Measurements from ENCODE around the gene SEMA4D. TPM values are rescaled to one million over a fixed set of nuclear protein-coding genes. Genes with fewer than 3 reads are reported as not detected.
A peak's percentile ranks its signal among the peaks of the same experiment; 100 is the strongest.

SEMA4D gene
- total and polyA plus RNA-seq, 9 of the 15 experiments (the other 6 are each of a cell fraction or from before 2014, with no cell fraction given) = 0.38 to 5.1 (median 1.8) TPM

DNA sequence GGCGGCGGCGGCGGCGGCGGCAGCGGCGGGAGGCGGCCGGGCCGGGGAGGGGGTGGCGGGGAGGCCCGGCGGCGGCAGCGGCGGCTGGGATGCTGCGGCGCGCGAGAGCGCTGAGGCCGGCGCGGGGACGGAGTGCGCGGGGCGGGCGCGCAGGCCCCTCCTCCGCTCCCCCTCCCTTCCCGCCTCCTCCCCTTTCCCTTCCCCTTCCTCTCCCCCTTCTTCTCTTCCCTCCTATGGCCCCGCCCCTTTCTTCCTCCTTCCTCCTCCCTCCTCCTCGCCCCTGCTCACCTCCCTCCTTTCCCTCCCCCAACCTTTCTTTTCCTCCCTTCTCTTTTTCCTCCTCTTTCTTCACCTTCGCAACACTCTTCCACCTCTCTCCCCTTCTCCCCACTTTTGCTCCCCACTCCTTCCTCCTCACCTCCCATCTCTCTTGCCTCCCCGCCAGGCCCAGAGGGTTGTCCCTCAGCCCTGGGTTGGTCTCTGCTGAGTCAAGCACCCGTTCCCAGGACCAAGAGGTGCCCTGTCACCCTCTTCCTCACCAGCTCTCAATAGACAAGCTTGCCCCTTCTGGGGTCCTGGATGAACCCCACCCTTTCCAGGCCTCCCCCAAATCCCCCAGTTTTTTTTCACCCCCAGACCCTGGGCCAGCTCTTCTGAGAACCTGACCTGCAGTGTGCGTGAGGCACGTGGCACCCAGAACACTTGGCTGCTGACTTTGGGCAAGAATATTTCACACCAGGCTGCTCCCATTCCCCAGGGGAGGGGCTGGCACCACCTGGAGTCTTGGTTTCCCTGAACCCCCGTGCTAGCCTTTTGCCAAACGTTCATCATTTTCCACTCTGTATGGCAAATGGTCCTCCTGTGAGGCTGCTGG is at the start of gene SEMA4D (continued):
- TF ChIP-seq, protein P1, sequence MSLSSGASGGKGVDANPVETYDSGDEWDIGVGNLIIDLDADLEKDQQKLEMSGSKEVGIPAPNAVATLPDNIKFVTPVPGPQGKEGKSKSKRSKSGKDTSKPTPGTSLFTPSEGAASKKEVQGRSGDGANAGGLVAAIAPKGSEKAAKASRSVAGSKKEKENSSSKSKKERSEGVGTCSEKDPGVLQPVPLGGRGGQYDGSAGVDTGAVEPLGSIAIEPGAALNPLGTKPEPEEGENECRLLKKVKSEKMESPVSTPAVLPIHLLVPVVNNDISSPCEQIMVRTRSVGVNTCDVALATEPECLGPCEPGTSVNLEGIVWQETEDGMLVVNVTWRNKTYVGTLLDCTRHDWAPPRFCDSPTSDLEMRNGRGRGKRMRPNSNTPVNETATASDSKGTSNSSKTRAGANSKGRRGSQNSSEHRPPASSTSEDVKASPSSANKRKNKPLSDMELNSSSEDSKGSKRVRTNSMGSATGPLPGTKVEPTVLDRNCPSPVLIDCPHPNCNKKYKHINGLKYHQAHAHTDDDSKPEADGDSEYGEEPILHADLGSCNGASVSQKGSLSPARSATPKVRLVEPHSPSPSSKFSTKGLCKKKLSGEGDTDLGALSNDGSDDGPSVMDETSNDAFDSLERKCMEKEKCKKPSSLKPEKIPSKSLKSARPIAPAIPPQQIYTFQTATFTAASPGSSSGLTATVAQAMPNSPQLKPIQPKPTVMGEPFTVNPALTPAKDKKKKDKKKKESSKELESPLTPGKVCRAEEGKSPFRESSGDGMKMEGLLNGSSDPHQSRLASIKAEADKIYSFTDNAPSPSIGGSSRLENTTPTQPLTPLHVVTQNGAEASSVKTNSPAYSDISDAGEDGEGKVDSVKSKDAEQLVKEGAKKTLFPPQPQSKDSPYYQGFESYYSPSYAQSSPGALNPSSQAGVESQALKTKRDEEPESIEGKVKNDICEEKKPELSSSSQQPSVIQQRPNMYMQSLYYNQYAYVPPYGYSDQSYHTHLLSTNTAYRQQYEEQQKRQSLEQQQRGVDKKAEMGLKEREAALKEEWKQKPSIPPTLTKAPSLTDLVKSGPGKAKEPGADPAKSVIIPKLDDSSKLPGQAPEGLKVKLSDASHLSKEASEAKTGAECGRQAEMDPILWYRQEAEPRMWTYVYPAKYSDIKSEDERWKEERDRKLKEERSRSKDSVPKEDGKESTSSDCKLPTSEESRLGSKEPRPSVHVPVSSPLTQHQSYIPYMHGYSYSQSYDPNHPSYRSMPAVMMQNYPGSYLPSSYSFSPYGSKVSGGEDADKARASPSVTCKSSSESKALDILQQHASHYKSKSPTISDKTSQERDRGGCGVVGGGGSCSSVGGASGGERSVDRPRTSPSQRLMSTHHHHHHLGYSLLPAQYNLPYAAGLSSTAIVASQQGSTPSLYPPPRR (CRISPR knock-in tag; IDR thresholded peaks at IDR 0.05; ENCODE audit: borderline replicate concordance) = no peak
- 0 out of 4 replicates have a peak, but pooled peaks of 1 of the 2 experiments have one; percentile 25 for TF ChIP-seq HDAC1 (IDR thresholded peaks at IDR 0.05)
- TF ChIP-seq HLTF (IDR thresholded peaks at IDR 0.05) = no peak

DNA sequence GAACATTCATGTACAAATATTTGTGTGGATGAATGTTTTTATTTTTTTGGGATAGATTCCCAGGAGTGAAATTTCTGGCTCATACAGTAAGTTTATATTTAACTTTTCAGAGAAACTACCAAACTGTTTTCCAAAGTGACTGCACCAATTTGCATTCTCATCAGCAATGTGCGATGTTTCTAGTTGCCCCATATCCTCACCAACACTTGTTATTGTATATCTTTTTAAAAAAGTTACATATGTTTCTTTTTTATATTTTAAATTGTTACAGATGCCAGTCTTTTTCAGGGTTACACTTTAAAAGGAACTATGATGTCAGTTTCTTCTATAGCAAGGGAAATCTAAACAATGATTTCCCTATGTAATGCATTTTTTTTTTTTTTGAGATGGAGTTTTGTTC is 49.1 kb upstream of the SEMA4D start:
- H3K9me3 ChIP-seq (replicated peaks; ENCODE audit: control insufficient read depth, insufficient read depth, low read depth, low read length) = no peaks in the 10 kb centered on the region
- WGBS (ENCODE audit: insufficient coverage, low coverage, missing lambda C conversion rate) = 0% methylated on average over 1 of the region's 1 CpG
- no peak for FAIRE-seq
- no peaks in the 10 kb centered on the region for H3K36me3 ChIP-seq (ENCODE audit: control insufficient read depth, insufficient read depth, low read length)
- intact Hi-C loops (cut with micrococcal nuclease) (loop anchor here (5.0 kb wide), 1 partner anchor 120 kb away; no protein-coding TSS in a partner anchor), in situ Hi-C loops (cut with MboI) (no loop called here)
- no peaks in the 10 kb centered on the region for H4K20me1 ChIP-seq (replicated peaks; ENCODE audit: control insufficient read depth, insufficient read depth, low read length)
- TF ChIP-seq SIN3A (IDR thresholded peaks at IDR 0.05; ENCODE audit: borderline replicate concordance in 2 of 2, control insufficient read depth in 1 of 2, low read depth in 2 of 2, low read length in 2 of 2) = no peak
- no peak for TF ChIP-seq GATAD2B (IDR thresholded peaks at IDR 0.05; ENCODE audit: borderline replicate concordance)
- TF ChIP-seq ELF4 (CRISPR knock-in tag; IDR thresholded peaks at IDR 0.05) = no peak
- TF ChIP-seq NR4A1 (CRISPR knock-in tag; IDR thresholded peaks at IDR 0.05) = no peak
- no peak for TF ChIP-seq NR4A1 (tag; IDR thresholded peaks at IDR 0.05)
- TF ChIP-seq PCBP2 (IDR thresholded peaks at IDR 0.05; ENCODE audit: low read depth, low read length, poor library complexity, severe bottlenecking) = no peak
- TF ChIP-seq ZBTB17 (CRISPR knock-in tag; IDR thresholded peaks at IDR 0.05) = no peak
- TF ChIP-seq XRCC3 (IDR thresholded peaks at IDR 0.05) = no peak
- no peak for TF ChIP-seq ATF1 (CRISPR knock-in tag; IDR thresholded peaks at IDR 0.05)
- TF ChIP-seq ATF1 (tag; IDR thresholded peaks at IDR 0.05) = no peak
- no peak for TF ChIP-seq ZNF699 (CRISPR knock-in tag; IDR thresholded peaks at IDR 0.05; ENCODE audit: insufficient replicate concordance)
- no peak for DNase-seq (ENCODE audit: extremely low read depth in 1 of 4, low spot score in 3 of 4)
- no peak for ATAC-seq
- no TSS peak for BruUV-seq (replicated peaks)
- no peaks in the 10 kb centered on the region for H3K4me1 ChIP-seq (replicated peaks in 1 of 2; ENCODE audit: control insufficient read depth in 2 of 2, insufficient read depth in 2 of 2, low read length in 2 of 2)
- H2AFZ ChIP-seq (ENCODE audit: low read depth, low read length) = no peak overlapping the region
- H3K4me2 ChIP-seq (ENCODE audit: insufficient read depth, low read length) = no peak overlapping the region
- POLR2A ChIA-PET = no interaction called here
- no peak overlapping the region for H3K4me3 ChIP-seq
- peaks cover 0 to 13% of the 10 kb centered on the region in 2 experiments; a peak in 1 of 5 replicates for H3K27me3 ChIP-seq (ENCODE audit: control insufficient read depth in 2 of 2, insufficient read depth in 2 of 2, low read length in 2 of 2)
- no peak overlapping the region for H3K9ac ChIP-seq (ENCODE audit: insufficient read depth in 1 of 2, low read depth in 2 of 2, low read length in 2 of 2)
- no peaks in the 10 kb centered on the region for H3K9me1 ChIP-seq (ENCODE audit: control insufficient read depth, insufficient read depth, low read length)
- CTCF ChIA-PET (ENCODE audit: low intra/inter-chr PET ratio) = no interaction called here
- no peaks in the 10 kb centered on the region for H3K79me2 ChIP-seq (ENCODE audit: control insufficient read depth, insufficient read depth, low read length)
- H3K27ac ChIP-seq (ENCODE audit: extremely low read depth, low read depth, low read length) = no peak overlapping the region

All from K562 (cell line).